Dendritic cell treated with granulocyte-macrophage colony-stimulating factor and Interleukin-4, amounts not matched to agents 40 ng/mL and 50 ng/mL, for 4 days (primary cell): Measurements from ENCODE around the gene STK11.
"Not testable (repeated sequence)": the region's sequence is repeated elsewhere in the genome, so short reads cannot be mapped to it uniquely, and the experiment has no call there.

Experiments
- H3K27ac Mint-ChIP-seq: one replicate; pipeline ENCODE4 v1.8.0; 2022; ENCODE audit warnings: mild to moderate bottlenecking, mixed read lengths
- H3K27me3 Mint-ChIP-seq: one replicate; pipeline ENCODE4 v1.8.0; 2022; ENCODE audit warnings: mild to moderate bottlenecking, mixed read lengths
- H3K36me3 Mint-ChIP-seq: one replicate; pipeline ENCODE4 v1.8.0; 2022; ENCODE audit warnings: low read depth, mixed read lengths
- H3K4me1 Mint-ChIP-seq: one replicate; pipeline ENCODE4 v1.8.0; 2022; ENCODE audit warnings: low read depth, mixed read lengths
- H3K4me3 Mint-ChIP-seq: one replicate; pipeline ENCODE4 v1.8.0; 2022; ENCODE audit warnings: mild to moderate bottlenecking, moderate library complexity, mixed read lengths
- H3K9me3 Mint-ChIP-seq: one replicate; pipeline ENCODE4 v1.8.0; 2022; ENCODE audit warnings: mixed read lengths
- intact Hi-C: fragments of 100-400 bp; cut with micrococcal nuclease; formaldehyde crosslinking; loops from one replicate; pipeline ENCODE4 v1.15.0; 2022

The STK11 gene

GRCh38 chr19:1239420-1239795, 33.8 kb downstream of the STK11 start:
- no peaks in the 10 kb centered on the region for H3K9me3 Mint-ChIP-seq
- H3K27me3 Mint-ChIP-seq: peaks cover 37% of the 10 kb centered on the region
- intact Hi-C loops: no loop called here
- H3K4me3 Mint-ChIP-seq: no peak overlapping the region
- H3K36me3 Mint-ChIP-seq: peaks cover 21% of the 10 kb centered on the region
- H3K4me1 Mint-ChIP-seq: peaks cover 45% of the 10 kb centered on the region
- peak overlapping the region; percentile 55 for H3K27ac Mint-ChIP-seq

GRCh38 chr19:1239796-1240737, 34.5 kb downstream of the STK11 start:
- Mint-ChIP-seq H3K4me3 (peak overlapping the region; percentile 66), H3K27ac (peak overlapping the region; percentile 55), H3K27me3 (peaks cover 34% of the 10 kb centered on the region), H3K36me3 (peaks cover 27% of the 10 kb centered on the region), H3K4me1 (peaks cover 51% of the 10 kb centered on the region), H3K9me3 (no peaks in the 10 kb centered on the region)
- intact Hi-C loops: no loop called here

GRCh38 chr19:1240925-1241324, 35.3 kb downstream of the STK11 start:
- H3K27ac Mint-ChIP-seq: peak overlapping the region; percentile 78
- peak overlapping the region; percentile 44 for H3K4me3 Mint-ChIP-seq
- peaks cover 25% of the 10 kb centered on the region for H3K27me3 Mint-ChIP-seq
- H3K9me3 Mint-ChIP-seq: no peaks in the 10 kb centered on the region
- intact Hi-C loops: no loop called here
- H3K36me3 Mint-ChIP-seq: peaks cover 29% of the 10 kb centered on the region
- peaks cover 59% of the 10 kb centered on the region for H3K4me1 Mint-ChIP-seq

GRCh38 chr19:1241417-1242095, 36.0 kb downstream of the STK11 start, which contains the start of gene ATP5F1D:
Gene ATP5F1D, plus strand, starts transcription at chr19:1241751. Its CDS starts 100 bp downstream, at chr19:1241851.
- Mint-ChIP-seq H3K27ac (peak within 1 kb of the TSS; percentile 78), H3K4me1 (peaks cover 65% of the 10 kb centered on the region), H3K9me3 (no peaks in the 10 kb centered on the region), H3K4me3 (peak within 1 kb of the TSS; percentile 86), H3K27me3 (peaks cover 19% of the 10 kb centered on the region), H3K36me3 (peaks cover 35% of the 10 kb centered on the region)
- intact Hi-C loops: no loop called here

GRCh38 chr19:1243768-1244692, 38.5 kb downstream of the STK11 start:
- peaks cover 61% of the 10 kb centered on the region for H3K4me1 Mint-ChIP-seq
- H3K36me3 Mint-ChIP-seq: peaks cover 37% of the 10 kb centered on the region
- peaks cover 5% of the 10 kb centered on the region for H3K27me3 Mint-ChIP-seq
- H3K9me3 Mint-ChIP-seq: no peaks in the 10 kb centered on the region
- H3K4me3 Mint-ChIP-seq: peak overlapping the region; percentile 84
- H3K27ac Mint-ChIP-seq: peak overlapping the region; percentile 95
- intact Hi-C loops: loop anchor here (1.0 kb wide), 1 partner anchor 23 kb away; no protein-coding TSS in a partner anchor

GRCh38 chr19:1244693-1245451, 39.3 kb downstream of the STK11 start:
- peak overlapping the region; percentile 84 for H3K4me3 Mint-ChIP-seq
- H3K27ac Mint-ChIP-seq: peak overlapping the region; percentile 95
- H3K4me1 Mint-ChIP-seq: peaks cover 55% of the 10 kb centered on the region
- H3K36me3 Mint-ChIP-seq: peaks cover 42% of the 10 kb centered on the region
- H3K27me3 Mint-ChIP-seq: peaks cover 2% of the 10 kb centered on the region
- H3K9me3 Mint-ChIP-seq: no peaks in the 10 kb centered on the region
- intact Hi-C loops: loop anchor here (1.0 kb wide), 1 partner anchor 22 kb away; no protein-coding TSS in a partner anchor

- intact Hi-C loops: no loop called here
- Mint-ChIP-seq H3K9me3 (no peaks in the 10 kb centered on the region), H3K36me3 (peaks cover 49% of the 10 kb centered on the region), H3K4me3 (peak overlapping the region; percentile 84), H3K27ac (peak overlapping the region; percentile 95), H3K27me3 (peaks cover 2% of the 10 kb centered on the region), H3K4me1 (peaks cover 55% of the 10 kb centered on the region)
These were observed 40.1 kb downstream of the STK11 start for GRCh38 chr19:1245494-1246264.

GRCh38 chr19:1246265-1247087, 40.9 kb downstream of the STK11 start:
- H3K27ac Mint-ChIP-seq, H3K4me3 Mint-ChIP-seq, H3K9me3 Mint-ChIP-seq, H3K27me3 Mint-ChIP-seq, intact Hi-C loops: not testable (repeated sequence)
- Mint-ChIP-seq H3K4me1 (peaks cover 50% of the 10 kb centered on the region), H3K36me3 (peaks cover 57% of the 10 kb centered on the region)

GRCh38 chr19:1247748-1248138, 42.2 kb downstream of the STK11 start:
- H3K4me3 Mint-ChIP-seq: peak overlapping the region; percentile 83
- no peaks in the 10 kb centered on the region for H3K27me3 Mint-ChIP-seq
- intact Hi-C loops: loop anchor here (1.0 kb wide), 1 partner anchor 19 kb away; no protein-coding TSS in a partner anchor
- H3K36me3 Mint-ChIP-seq: peaks cover 61% of the 10 kb centered on the region
- H3K4me1 Mint-ChIP-seq: peaks cover 52% of the 10 kb centered on the region
- peak overlapping the region; percentile 93 for H3K27ac Mint-ChIP-seq
- no peaks in the 10 kb centered on the region for H3K9me3 Mint-ChIP-seq

GRCh38 chr19:1248139-1248785, 42.7 kb downstream of the STK11 start, which contains the start of gene MIDN:
Gene MIDN, plus strand, starts transcription at chr19:1248583. Its CDS starts 1,714 bp downstream, at chr19:1250297.
- Mint-ChIP-seq H3K27me3 (no peaks in the 10 kb centered on the region), H3K27ac (peak within 1 kb of the TSS; percentile 93), H3K4me1 (peaks cover 47% of the 10 kb centered on the region), H3K36me3 (peaks cover 65% of the 10 kb centered on the region), H3K4me3 (peak within 1 kb of the TSS; percentile 83), H3K9me3 (no peaks in the 10 kb centered on the region)
- intact Hi-C loops: loop anchor here (1.0 kb wide), 1 partner anchor 18 kb away; no protein-coding TSS in a partner anchor

GRCh38 chr19:1248786-1249297, 43.3 kb downstream of the STK11 start:
- no peaks in the 10 kb centered on the region for H3K27me3 Mint-ChIP-seq
- intact Hi-C loops: loop anchor here (1.0 kb wide), 1 partner anchor 17 kb away; no protein-coding TSS in a partner anchor
- no peaks in the 10 kb centered on the region for H3K9me3 Mint-ChIP-seq
- H3K36me3 Mint-ChIP-seq: peaks cover 65% of the 10 kb centered on the region
- peak overlapping the region; percentile 83 for H3K4me3 Mint-ChIP-seq
- H3K4me1 Mint-ChIP-seq: peaks cover 45% of the 10 kb centered on the region
- peak overlapping the region; percentile 93 for H3K27ac Mint-ChIP-seq
